GM12875 (cell line): ENCODE measurements around the gene WFIKKN1.

Experiments
- H3K4me3 ChIP-seq: one replicate; pipeline ENCODE4 v1.5.1; 2011; ENCODE audit warnings: low read depth, low read length, control low read depth
- CTCF ChIP-seq: IDR thresholded peaks from 2 replicates; pipeline ENCODE4 v1.5.1; 2011; ENCODE audit warnings: low read depth, mild to moderate bottlenecking, control low read depth, inconsistent platforms, low read length, moderate library complexity, borderline replicate concordance; ENCODE audit not compliant: insufficient read depth

WFIKKN1 gene

GRCh38 chr16:590815-591200, 40.0 kb upstream of the WFIKKN1 start:
- no peak for TF ChIP-seq CTCF
- peak overlapping the region; percentile 79 for H3K4me3 ChIP-seq

- H3K4me3 ChIP-seq = peak overlapping the region; percentile 79
- TF ChIP-seq CTCF = no peak
Measured at GRCh38 chr16:591231-591630, 39.6 kb upstream of the WFIKKN1 start.

- TF ChIP-seq CTCF = no peak
- H3K4me3 ChIP-seq = no peak overlapping the region
Measured at GRCh38 chr16:591892-592517, 38.8 kb upstream of the WFIKKN1 start.

GRCh38 chr16:592518-593306, 38.1 kb upstream of the WFIKKN1 start:
- H3K4me3 ChIP-seq = no peak overlapping the region
- TF ChIP-seq CTCF = no peak

- no peak for TF ChIP-seq CTCF
- no peak overlapping the region for H3K4me3 ChIP-seq
Measured at GRCh38 chr16:593406-593805, 37.4 kb upstream of the WFIKKN1 start.

- H3K4me3 ChIP-seq = no peak overlapping the region
- no peak for TF ChIP-seq CTCF
Measured at GRCh38 chr16:593807-594206, 37.0 kb upstream of the WFIKKN1 start.

GRCh38 chr16:595094-595528, 35.7 kb upstream of the WFIKKN1 start:
- H3K4me3 ChIP-seq = no peak overlapping the region
- no peak for TF ChIP-seq CTCF
